Thyroid gland (tissue), 4 donors: ENCODE data around the gene SPAG17.

ENCODE experiments used
- CTCF ChIP-seq, 6 experiments: fragments of 200-600 bp in 3 of 6; fragments of 450-650 bp in 3 of 6; sonication (generic) in 3 of 6; IDR thresholded peaks; one replicate each; pipeline ENCODE4 v1.5.1; 2016 to 2019; ENCODE audit warnings: antibody characterized with exemption in 6 of 6, mild to moderate bottlenecking in 2 of 6, inconsistent platforms in 1 of 6, moderate library complexity in 1 of 6
- POLR2A ChIP-seq, 2 donors: fragments of 450-650 bp; IDR thresholded peaks; one replicate each; pipeline ENCODE4 v1.6.1; 2017; ENCODE audit warnings: antibody characterized with exemption in 2 of 2, mild to moderate bottlenecking in 2 of 2, moderate library complexity in 1 of 2

GRCh38 chr1:118160806-118161205 is 24.2 kb downstream of the SPAG17 start:
- TF ChIP-seq CTCF (IDR thresholded peaks at IDR 0.05) (no peak), POLR2A (IDR thresholded peaks at IDR 0.05) (no peak)
